ENCODE measurements around the gene MTAP. TPM values are rescaled to one million over a fixed set of nuclear protein-coding genes. Genes with fewer than 3 reads are reported as not detected.

The MTAP gene
- total RNA-seq, 1 experiment from 2014 or later = 326 TPM

DNA sequence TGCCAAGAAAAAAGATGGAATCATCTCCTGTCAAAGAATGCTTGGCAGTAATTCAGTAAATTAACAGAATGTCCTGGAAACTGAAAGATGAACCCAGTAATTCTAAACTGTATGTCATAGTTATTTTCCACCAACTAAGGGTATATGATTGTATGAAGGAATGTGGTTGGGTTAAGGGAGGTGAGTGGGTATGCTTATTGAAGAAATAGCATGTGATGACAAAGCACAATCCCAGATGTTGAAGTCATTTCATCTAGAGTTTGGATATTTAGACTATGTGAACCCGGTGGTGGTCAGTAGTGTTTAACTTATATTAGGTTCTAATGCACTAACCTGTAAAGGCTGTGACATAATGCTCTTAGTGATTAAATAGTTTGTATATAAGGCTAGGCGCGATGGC lies 104.4 kb downstream of the MTAP start:
- Histone ChIP-seq H3K79me2 (ENCODE audit: insufficient read depth, low read length) (no peaks in the 10 kb centered on the region), H2AFZ (ENCODE audit: low read depth, low read length, poor library complexity, severe bottlenecking) (no peak overlapping the region), H3K27ac (ENCODE audit: low read depth, low read length) (no peak overlapping the region), H3K9me3 (ENCODE audit: control insufficient read depth in 1 of 2, insufficient read depth in 1 of 2, low read depth in 1 of 2, low read length in 2 of 2) (no peaks in the 10 kb centered on the region), H3K4me3 (replicated peaks in 1 of 2; ENCODE audit: low read depth in 1 of 2, low read length in 2 of 2) (no peak overlapping the region), H3K27me3 (ENCODE audit: insufficient read depth, low read length) (no peaks in the 10 kb centered on the region), H4K20me1 (ENCODE audit: insufficient read depth) (no peaks in the 10 kb centered on the region), H3K9me2 (ENCODE audit: insufficient read depth) (no peaks in the 10 kb centered on the region; the same call in 1 of the 2 replicates), H3K36me3 (ENCODE audit: control insufficient read depth in 1 of 2, insufficient read depth in 2 of 2, low read length in 2 of 2) (no peaks in the 10 kb centered on the region), H3K9ac (ENCODE audit: low read length) (no peak overlapping the region), H3K4me2 (ENCODE audit: low read length) (no peak overlapping the region), H3K4me1 (ENCODE audit: control insufficient read depth in 1 of 2, insufficient read depth in 2 of 2, low read length in 2 of 2) (no peaks in the 10 kb centered on the region)
- TF ChIP-seq EZH2phosphoT487 (IDR thresholded peaks at IDR 0.05; ENCODE audit: borderline replicate concordance) (no peak), CBX3 (IDR thresholded peaks at IDR 0.05; ENCODE audit: low read depth) (no peak), POLR2AphosphoS5 (IDR thresholded peaks at IDR 0.05; ENCODE audit: low read depth, low read length) (no peak), MAX (IDR thresholded peaks at IDR 0.05) (no peak), YY1 (IDR thresholded peaks at IDR 0.05; ENCODE audit: extremely low read depth, insufficient replicate concordance, low read depth, low read length) (no peak), CEBPB (IDR thresholded peaks at IDR 0.05; ENCODE audit: low read depth) (no peak), POLR2A (IDR thresholded peaks at IDR 0.05; ENCODE audit: borderline replicate concordance, extremely low read depth, insufficient read depth, insufficient read length) (no peak), SRF (IDR thresholded peaks at IDR 0.05; ENCODE audit: low read depth) (no peak), RAD21 (IDR thresholded peaks at IDR 0.05; ENCODE audit: low read depth) (no peak), ELF1 (IDR thresholded peaks at IDR 0.05; ENCODE audit: borderline replicate concordance, low read depth) (no peak), ZNF274 (IDR thresholded peaks at IDR 0.05; ENCODE audit: low read depth, low read length) (no peak), SP1 (IDR thresholded peaks at IDR 0.05; ENCODE audit: low read depth) (no peak), ATF3 (IDR thresholded peaks at IDR 0.05) (no peak), TCF7L2 (IDR thresholded peaks at IDR 0.05; ENCODE audit: borderline replicate concordance, extremely low read depth, insufficient read depth, insufficient read length) (no peak), SIN3A (IDR thresholded peaks at IDR 0.05; ENCODE audit: low read depth) (no peak), FOSL1 (IDR thresholded peaks at IDR 0.05; ENCODE audit: low read depth) (no peak)
- TF ChIP-seq, protein P1, sequence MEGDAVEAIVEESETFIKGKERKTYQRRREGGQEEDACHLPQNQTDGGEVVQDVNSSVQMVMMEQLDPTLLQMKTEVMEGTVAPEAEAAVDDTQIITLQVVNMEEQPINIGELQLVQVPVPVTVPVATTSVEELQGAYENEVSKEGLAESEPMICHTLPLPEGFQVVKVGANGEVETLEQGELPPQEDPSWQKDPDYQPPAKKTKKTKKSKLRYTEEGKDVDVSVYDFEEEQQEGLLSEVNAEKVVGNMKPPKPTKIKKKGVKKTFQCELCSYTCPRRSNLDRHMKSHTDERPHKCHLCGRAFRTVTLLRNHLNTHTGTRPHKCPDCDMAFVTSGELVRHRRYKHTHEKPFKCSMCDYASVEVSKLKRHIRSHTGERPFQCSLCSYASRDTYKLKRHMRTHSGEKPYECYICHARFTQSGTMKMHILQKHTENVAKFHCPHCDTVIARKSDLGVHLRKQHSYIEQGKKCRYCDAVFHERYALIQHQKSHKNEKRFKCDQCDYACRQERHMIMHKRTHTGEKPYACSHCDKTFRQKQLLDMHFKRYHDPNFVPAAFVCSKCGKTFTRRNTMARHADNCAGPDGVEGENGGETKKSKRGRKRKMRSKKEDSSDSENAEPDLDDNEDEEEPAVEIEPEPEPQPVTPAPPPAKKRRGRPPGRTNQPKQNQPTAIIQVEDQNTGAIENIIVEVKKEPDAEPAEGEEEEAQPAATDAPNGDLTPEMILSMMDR (IDR thresholded peaks at IDR 0.05 in 2 of 3, conservative IDR thresholded peaks at IDR 0.05 in 1 of 3; ENCODE audit: borderline replicate concordance in 1 of 3, insufficient read depth in 1 of 3, low read depth in 2 of 3, low read length in 2 of 3) = no peak
- TF ChIP-seq, protein P2, sequence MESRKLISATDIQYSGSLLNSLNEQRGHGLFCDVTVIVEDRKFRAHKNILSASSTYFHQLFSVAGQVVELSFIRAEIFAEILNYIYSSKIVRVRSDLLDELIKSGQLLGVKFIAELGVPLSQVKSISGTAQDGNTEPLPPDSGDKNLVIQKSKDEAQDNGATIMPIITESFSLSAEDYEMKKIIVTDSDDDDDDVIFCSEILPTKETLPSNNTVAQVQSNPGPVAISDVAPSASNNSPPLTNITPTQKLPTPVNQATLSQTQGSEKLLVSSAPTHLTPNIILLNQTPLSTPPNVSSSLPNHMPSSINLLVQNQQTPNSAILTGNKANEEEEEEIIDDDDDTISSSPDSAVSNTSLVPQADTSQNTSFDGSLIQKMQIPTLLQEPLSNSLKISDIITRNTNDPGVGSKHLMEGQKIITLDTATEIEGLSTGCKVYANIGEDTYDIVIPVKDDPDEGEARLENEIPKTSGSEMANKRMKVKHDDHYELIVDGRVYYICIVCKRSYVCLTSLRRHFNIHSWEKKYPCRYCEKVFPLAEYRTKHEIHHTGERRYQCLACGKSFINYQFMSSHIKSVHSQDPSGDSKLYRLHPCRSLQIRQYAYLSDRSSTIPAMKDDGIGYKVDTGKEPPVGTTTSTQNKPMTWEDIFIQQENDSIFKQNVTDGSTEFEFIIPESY (IDR thresholded peaks at IDR 0.05; ENCODE audit: extremely low read depth, insufficient replicate concordance, low read length) = no peak
- TF ChIP-seq, protein P3, sequence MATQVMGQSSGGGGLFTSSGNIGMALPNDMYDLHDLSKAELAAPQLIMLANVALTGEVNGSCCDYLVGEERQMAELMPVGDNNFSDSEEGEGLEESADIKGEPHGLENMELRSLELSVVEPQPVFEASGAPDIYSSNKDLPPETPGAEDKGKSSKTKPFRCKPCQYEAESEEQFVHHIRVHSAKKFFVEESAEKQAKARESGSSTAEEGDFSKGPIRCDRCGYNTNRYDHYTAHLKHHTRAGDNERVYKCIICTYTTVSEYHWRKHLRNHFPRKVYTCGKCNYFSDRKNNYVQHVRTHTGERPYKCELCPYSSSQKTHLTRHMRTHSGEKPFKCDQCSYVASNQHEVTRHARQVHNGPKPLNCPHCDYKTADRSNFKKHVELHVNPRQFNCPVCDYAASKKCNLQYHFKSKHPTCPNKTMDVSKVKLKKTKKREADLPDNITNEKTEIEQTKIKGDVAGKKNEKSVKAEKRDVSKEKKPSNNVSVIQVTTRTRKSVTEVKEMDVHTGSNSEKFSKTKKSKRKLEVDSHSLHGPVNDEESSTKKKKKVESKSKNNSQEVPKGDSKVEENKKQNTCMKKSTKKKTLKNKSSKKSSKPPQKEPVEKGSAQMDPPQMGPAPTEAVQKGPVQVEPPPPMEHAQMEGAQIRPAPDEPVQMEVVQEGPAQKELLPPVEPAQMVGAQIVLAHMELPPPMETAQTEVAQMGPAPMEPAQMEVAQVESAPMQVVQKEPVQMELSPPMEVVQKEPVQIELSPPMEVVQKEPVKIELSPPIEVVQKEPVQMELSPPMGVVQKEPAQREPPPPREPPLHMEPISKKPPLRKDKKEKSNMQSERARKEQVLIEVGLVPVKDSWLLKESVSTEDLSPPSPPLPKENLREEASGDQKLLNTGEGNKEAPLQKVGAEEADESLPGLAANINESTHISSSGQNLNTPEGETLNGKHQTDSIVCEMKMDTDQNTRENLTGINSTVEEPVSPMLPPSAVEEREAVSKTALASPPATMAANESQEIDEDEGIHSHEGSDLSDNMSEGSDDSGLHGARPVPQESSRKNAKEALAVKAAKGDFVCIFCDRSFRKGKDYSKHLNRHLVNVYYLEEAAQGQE (IDR thresholded peaks at IDR 0.05; ENCODE audit: low read depth) = no peak
- intact Hi-C loops (cut with micrococcal nuclease) = loop anchor here (10.0 kb wide), 2 partner anchors 308 to 338 kb away; no protein-coding TSS in a partner anchor
- no peak for DNase-seq (ENCODE audit: low read depth, low spot score)
- BruUV-seq (replicated peaks) = no TSS peak
- no peak for ATAC-seq
- ChIA-PET POLR2A (no interaction called here), CTCF (no interaction called here), RAD21 (ENCODE audit: low non-redundant PET in 1 of 2, low total read pairs in 2 of 2, uncharacterized antibody in 2 of 2, unreplicated experiment in 2 of 2) (no interaction called here)

Measured in HCT116 (cell line).